HL-60 (cell line): ENCODE results near the gene SRSF1.
"Not testable (repeated sequence)": the region's sequence is repeated elsewhere in the genome, so short reads cannot be mapped to it uniquely, and the experiment has no call there.

Source experiments
- DNase-seq, 2 experiments: peaks; one replicate each; pipeline ENCODE4 v3.0.0-alpha.2; 2010 to 2020; ENCODE audit warnings: low read depth in 1 of 2, low spot score in 1 of 2
- H3K27ac ChIP-seq: fragments of 250-450 bp; sonication (Bioruptor Pico); replicated peaks from 2 replicates; pipeline ENCODE4 v1.5.1; 2020; ENCODE audit warnings: mild to moderate bottlenecking, moderate library complexity
- H3K27me3 ChIP-seq: fragments of 250-450 bp; sonication (Bioruptor Pico); 2 replicates; pipeline ENCODE4 v1.5.1; 2021; ENCODE audit warnings: mild to moderate bottlenecking, moderate library complexity; ENCODE audit not compliant: insufficient read depth, poor library complexity, severe bottlenecking
- H3K4me3 ChIP-seq: replicated peaks from 2 replicates; pipeline ENCODE4 v1.5.1; 2011; ENCODE audit warnings: mild to moderate bottlenecking, control low read depth, low read length; ENCODE audit not compliant: insufficient read depth
- CTCF ChIP-seq: IDR thresholded peaks from one replicate; pipeline ENCODE4 v1.5.1; 2011; ENCODE audit warnings: low read length, control low read depth, inconsistent platforms; ENCODE audit not compliant: insufficient read depth
- GABPA ChIP-seq: IDR thresholded peaks from 2 replicates; pipeline ENCODE4 v1.6.1; 2012; ENCODE audit warnings: low read depth
- POLR2AphosphoS5 ChIP-seq: IDR thresholded peaks from 2 replicates; pipeline ENCODE4 v1.6.1; 2012; ENCODE audit warnings: low read depth
- SPI1 ChIP-seq: IDR thresholded peaks from 2 replicates; pipeline ENCODE4 v1.6.1; 2012; ENCODE audit warnings: low read depth, mild to moderate bottlenecking, borderline replicate concordance
- TF ChIP-seq, protein P1 (sequence below): IDR thresholded peaks from 2 replicates; pipeline ENCODE4 v1.6.1; 2012; ENCODE audit warnings: low read depth; ENCODE audit not compliant: insufficient replicate concordance

The SRSF1 gene

GRCh38 chr17:57963149-57963511, 43.9 kb downstream of the SRSF1 start:
- no peak overlapping the region for H3K27ac ChIP-seq
- H3K27me3 ChIP-seq: no peaks in the 10 kb centered on the region
- TF ChIP-seq GABPA (no peak), POLR2AphosphoS5 (no peak), SPI1 (no peak), CTCF (no peak)
- TF ChIP-seq, protein P1, sequence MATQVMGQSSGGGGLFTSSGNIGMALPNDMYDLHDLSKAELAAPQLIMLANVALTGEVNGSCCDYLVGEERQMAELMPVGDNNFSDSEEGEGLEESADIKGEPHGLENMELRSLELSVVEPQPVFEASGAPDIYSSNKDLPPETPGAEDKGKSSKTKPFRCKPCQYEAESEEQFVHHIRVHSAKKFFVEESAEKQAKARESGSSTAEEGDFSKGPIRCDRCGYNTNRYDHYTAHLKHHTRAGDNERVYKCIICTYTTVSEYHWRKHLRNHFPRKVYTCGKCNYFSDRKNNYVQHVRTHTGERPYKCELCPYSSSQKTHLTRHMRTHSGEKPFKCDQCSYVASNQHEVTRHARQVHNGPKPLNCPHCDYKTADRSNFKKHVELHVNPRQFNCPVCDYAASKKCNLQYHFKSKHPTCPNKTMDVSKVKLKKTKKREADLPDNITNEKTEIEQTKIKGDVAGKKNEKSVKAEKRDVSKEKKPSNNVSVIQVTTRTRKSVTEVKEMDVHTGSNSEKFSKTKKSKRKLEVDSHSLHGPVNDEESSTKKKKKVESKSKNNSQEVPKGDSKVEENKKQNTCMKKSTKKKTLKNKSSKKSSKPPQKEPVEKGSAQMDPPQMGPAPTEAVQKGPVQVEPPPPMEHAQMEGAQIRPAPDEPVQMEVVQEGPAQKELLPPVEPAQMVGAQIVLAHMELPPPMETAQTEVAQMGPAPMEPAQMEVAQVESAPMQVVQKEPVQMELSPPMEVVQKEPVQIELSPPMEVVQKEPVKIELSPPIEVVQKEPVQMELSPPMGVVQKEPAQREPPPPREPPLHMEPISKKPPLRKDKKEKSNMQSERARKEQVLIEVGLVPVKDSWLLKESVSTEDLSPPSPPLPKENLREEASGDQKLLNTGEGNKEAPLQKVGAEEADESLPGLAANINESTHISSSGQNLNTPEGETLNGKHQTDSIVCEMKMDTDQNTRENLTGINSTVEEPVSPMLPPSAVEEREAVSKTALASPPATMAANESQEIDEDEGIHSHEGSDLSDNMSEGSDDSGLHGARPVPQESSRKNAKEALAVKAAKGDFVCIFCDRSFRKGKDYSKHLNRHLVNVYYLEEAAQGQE: no peak
- no peak for DNase-seq
- no peak overlapping the region for H3K4me3 ChIP-seq

DNA sequence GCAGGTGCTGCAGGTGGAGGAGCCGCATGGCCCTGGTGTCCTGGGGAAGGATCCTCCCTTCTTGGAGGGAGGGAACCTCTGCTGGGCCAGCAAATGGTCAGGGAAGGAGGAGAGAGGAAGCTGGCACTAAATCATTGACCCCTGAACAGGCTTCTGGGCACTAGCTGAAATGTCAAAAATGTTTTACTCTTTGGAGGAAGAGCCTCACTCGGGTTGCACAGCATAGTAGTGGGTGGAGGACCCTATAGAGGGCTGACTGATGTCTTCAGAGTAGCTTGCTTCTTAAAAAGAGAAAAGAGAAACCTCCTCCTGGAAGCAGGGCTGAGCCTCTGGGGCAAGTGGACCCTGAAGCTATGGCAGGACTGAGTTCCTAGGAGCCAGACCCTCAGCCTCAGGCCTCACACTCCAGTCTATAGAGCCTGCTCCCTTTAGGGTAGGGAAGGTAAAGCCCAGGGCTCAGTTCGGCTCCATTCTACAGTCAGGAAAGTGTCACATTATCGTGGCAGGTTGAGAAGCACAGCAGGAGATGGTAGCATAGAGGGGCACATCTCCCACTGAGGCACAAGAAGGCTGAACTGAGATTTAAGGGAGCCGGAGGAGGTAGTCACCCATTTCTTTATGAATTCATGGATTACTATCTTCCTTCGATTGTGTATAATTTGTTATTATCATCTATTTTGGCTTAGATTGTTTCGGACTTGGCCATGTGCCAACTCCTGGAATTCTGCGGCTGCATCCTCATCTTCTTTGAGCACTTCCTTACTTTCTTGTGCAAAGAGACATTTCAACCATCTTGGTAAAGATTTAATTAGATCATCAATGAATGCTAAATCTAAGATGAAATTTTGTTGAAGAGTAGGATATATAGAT, 44.5 kb downstream of the SRSF1 start:
- H3K27ac ChIP-seq: no peak overlapping the region
- peaks cover 2% of the 10 kb centered on the region for H3K27me3 ChIP-seq
- H3K4me3 ChIP-seq: no peak overlapping the region
- no peak for DNase-seq
- TF ChIP-seq CTCF: no peak
- TF ChIP-seq, protein P1: no peak
- no peak for TF ChIP-seq POLR2AphosphoS5
- no peak for TF ChIP-seq GABPA
- no peak for TF ChIP-seq SPI1

- Histone ChIP-seq H3K27me3 (peaks cover 11% of the 10 kb centered on the region), H3K27ac (no peak overlapping the region), H3K4me3 (no peak overlapping the region)
- TF ChIP-seq, protein P1: no peak
- TF ChIP-seq CTCF (no peak), GABPA (no peak), POLR2AphosphoS5 (no peak)
- DNase-seq: no peak
These were observed 47.1 kb downstream of the SRSF1 start for GRCh38 chr17:57959929-57960328.

- not testable (repeated sequence) for H3K27ac ChIP-seq, DNase-seq, H3K4me3 ChIP-seq
- peaks cover 15% of the 10 kb centered on the region for H3K27me3 ChIP-seq
These were observed 48.7 kb downstream of the SRSF1 start for GRCh38 chr17:57958391-57958790.
